Effector memory CD4-positive, alpha-beta T cell (primary cell): ENCODE data around the gene RNF152.

Experiments
- DNase-seq, 3 donors: peaks; one replicate each; pipeline ENCODE4 v3.0.0-alpha.2; 2020
- H3K27ac ChIP-seq: 2 replicates; pipeline ENCODE4 v1.7.0; 2013; ENCODE audit warnings: mild to moderate bottlenecking, low read length, moderate library complexity; ENCODE audit not compliant: insufficient read depth, poor library complexity, severe bottlenecking
- H3K27me3 ChIP-seq: replicated peaks from 2 replicates; pipeline ENCODE4 v1.7.0; 2013; ENCODE audit warnings: mild to moderate bottlenecking, low read length; ENCODE audit not compliant: insufficient read depth, control insufficient read depth, poor library complexity, severe bottlenecking
- H3K36me3 ChIP-seq: 2 replicates; pipeline ENCODE4 v1.7.0; 2013; ENCODE audit warnings: mild to moderate bottlenecking, low read length, moderate library complexity; ENCODE audit not compliant: control insufficient read depth, insufficient read depth
- H3K4me1 ChIP-seq: 2 replicates; pipeline ENCODE4 v1.7.0; 2013; ENCODE audit warnings: low read length, mild to moderate bottlenecking; ENCODE audit not compliant: control insufficient read depth, insufficient read depth, poor library complexity, severe bottlenecking
- H3K4me3 ChIP-seq: 2 replicates; pipeline ENCODE4 v1.7.0; 2013; ENCODE audit warnings: low read length, low read depth, mild to moderate bottlenecking; ENCODE audit not compliant: insufficient read depth, poor library complexity, severe bottlenecking
- H3K9me3 ChIP-seq: 2 replicates; pipeline ENCODE4 v1.7.0; 2013; ENCODE audit warnings: mild to moderate bottlenecking, low read length, moderate library complexity; ENCODE audit not compliant: control insufficient read depth

Gene RNF152

DNA sequence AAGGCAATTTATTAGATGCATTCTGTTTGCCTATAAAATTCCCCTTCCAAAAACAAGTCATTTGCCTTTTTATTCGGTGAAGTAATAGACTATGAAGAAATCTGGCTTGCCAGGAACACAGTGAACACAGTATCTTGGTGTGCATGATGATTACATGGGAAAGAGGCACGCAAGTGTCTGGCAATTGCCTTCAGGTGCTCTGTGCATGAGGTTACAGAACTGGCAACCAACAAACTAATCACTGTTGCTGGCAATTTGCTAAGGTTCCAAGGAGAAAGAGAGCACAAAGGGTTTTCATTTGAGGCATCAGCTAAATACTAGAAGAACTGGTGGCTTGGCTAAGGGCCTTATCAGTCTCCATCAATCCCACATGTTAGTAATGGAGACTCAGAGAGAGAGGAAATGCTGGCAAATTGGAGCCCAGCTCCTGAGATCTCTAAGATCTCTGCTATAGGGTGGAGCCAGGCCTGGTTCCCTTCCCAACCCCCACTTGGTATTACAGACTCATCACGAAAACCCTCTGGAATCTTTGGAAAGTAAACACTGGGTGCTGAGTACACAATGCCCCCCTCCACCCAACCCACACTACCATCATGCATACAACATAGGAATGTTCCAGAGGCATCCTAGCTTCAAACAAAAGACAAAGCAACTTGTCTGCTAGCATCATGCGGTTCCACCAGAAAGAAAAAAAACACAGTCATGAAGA lies 10.4 kb downstream of the RNF152 start:
- H3K27ac ChIP-seq = no peak overlapping the region
- DNase-seq = no peak
- no peaks in the 10 kb centered on the region for H3K9me3 ChIP-seq
- no peak overlapping the region for H3K4me3 ChIP-seq
- H3K27me3 ChIP-seq = no peaks in the 10 kb centered on the region
- H3K4me1 ChIP-seq = no peaks in the 10 kb centered on the region
- H3K36me3 ChIP-seq = no peaks in the 10 kb centered on the region

DNA sequence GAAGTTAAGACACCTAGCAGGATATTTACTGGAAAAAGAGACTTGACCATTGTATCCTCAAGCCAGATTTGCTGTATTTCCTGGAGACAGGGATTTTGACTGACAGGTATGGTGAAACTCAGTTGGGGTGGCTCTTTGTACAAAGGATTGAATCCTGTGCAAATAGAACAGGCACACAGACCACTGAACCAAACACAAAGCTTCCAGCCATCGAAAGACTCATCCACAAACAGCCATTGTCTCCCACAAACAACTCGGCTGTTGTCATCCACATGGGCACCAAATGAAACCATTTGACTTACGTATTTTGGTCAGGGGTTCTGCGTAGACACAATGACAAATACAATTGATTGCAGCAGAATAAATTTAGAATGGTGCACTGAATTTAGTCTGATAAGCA lies 15.9 kb downstream of the RNF152 start:
- Histone ChIP-seq H3K4me1 (no peaks in the 10 kb centered on the region), H3K36me3 (no peaks in the 10 kb centered on the region)

DNA sequence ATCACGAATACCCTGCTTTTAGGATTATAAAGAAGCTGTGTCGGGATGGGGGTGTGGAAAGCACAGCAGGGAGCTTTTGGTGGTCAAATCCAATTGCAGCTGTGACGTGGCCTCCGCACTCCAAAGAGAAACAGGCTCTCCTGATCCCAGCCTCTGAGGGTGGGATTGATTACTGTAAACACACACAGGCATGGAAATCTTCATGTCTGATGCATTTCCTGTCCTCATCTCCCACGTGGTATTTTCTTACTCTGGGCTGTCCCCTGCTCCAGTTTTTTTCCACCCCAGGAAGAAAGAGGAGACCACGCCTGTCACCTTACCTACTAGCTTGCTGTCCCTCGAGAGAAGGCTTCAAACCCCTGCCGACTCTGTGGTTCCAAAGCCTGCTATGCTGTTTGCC lies 22.7 kb downstream of the RNF152 start:
- Histone ChIP-seq H3K27ac (no peak overlapping the region), H3K36me3 (no peaks in the 10 kb centered on the region), H3K27me3 (no peaks in the 10 kb centered on the region)

More for the DNA sequence above, 15.9 kb downstream of the RNF152 start:
- H3K27ac ChIP-seq = no peak overlapping the region
- no peaks in the 10 kb centered on the region for H3K9me3 ChIP-seq
- H3K27me3 ChIP-seq = no peaks in the 10 kb centered on the region
- H3K4me3 ChIP-seq = no peak overlapping the region
- DNase-seq = no peak

DNA sequence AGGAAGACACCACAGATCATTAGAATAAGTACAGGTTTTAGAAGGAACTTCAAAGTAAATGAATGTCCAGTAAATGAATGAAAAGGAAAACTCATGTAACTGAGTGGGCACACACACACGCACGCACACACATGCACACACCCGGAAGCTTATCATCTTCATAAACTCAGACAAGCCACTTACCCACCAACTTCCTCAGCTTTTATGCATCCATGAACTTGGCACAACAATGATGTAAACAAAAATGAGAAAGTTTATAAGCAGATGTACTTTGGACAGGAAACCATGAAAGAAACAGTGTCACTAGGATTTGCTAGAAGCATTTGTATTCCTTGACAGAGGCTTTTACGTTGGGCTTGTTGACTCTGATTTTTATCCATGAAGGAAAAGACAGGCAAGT lies 23.2 kb downstream of the RNF152 start:
- H3K4me1 ChIP-seq = no peaks in the 10 kb centered on the region
- no peaks in the 10 kb centered on the region for H3K9me3 ChIP-seq
- no peak overlapping the region for H3K4me3 ChIP-seq
- no peak for DNase-seq
- no peak overlapping the region for H3K27ac ChIP-seq
- H3K36me3 ChIP-seq = no peaks in the 10 kb centered on the region
- H3K27me3 ChIP-seq = no peaks in the 10 kb centered on the region

More for the DNA sequence above, 22.7 kb downstream of the RNF152 start:
- H3K4me3 ChIP-seq = no peak overlapping the region
- no peaks in the 10 kb centered on the region for H3K9me3 ChIP-seq
- no peaks in the 10 kb centered on the region for H3K4me1 ChIP-seq
- DNase-seq = no peak

DNA sequence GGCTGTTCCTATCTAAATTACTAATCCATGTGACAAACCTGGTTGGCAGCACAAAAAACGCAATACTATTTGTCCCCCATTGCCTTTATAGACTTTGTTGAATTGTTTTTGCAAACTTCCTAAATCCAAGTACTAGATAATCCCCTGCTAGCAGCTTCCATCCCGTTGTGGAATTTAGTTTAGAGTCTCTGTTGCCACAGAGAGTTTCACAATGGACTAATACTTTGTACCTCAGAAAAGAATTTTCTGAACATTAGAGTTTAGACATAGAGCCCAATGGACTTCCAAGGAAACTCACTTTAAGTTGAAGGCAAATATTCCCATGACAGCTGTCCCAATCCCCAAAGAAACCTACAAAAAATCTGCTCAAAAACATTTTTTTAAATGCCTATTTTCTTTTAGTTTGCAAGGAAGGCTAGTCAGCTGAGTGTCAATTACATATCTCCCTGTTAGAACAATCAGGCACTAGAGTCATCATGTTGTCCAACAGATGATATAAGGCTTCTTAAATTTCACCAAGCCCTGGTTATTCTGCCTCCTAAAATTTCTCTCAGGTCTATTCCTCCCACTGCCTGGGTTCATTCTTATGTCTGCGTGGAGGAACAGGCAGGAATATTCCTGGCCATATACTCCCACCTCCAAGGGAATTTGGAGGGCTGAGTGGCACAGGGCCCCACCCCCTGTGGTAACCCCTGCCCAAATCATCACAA lies 27.2 kb downstream of the RNF152 start:
- no peak overlapping the region for H3K27ac ChIP-seq
- no peaks in the 10 kb centered on the region for H3K4me1 ChIP-seq
- no peaks in the 10 kb centered on the region for H3K27me3 ChIP-seq
- no peak for DNase-seq
- H3K36me3 ChIP-seq = no peaks in the 10 kb centered on the region
- H3K9me3 ChIP-seq = no peaks in the 10 kb centered on the region
- no peak overlapping the region for H3K4me3 ChIP-seq

DNA sequence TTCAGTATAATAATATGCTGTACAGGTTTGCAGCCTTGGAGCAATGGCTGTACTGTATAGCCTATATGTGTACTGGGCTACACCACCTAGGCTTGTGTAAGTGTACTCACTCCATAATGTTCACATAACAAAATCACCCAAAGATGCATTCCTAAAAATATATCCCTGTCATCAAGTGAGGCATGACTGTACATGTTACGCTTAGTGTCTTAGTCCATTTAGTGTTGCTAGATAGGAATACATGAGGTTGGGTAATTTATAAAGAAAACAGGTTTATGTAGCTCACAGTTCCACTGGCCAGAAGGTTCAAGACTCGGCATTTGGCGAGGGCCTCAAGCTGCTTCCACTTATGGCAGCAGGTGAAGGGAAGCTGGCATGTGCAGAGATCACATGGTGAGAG lies 31.4 kb downstream of the RNF152 start:
- DNase-seq = no peak
- H3K36me3 ChIP-seq = no peaks in the 10 kb centered on the region
- H3K4me1 ChIP-seq = no peaks in the 10 kb centered on the region
- H3K9me3 ChIP-seq = no peaks in the 10 kb centered on the region
- H3K4me3 ChIP-seq = no peak overlapping the region
- H3K27me3 ChIP-seq = no peaks in the 10 kb centered on the region
- H3K27ac ChIP-seq = no peak overlapping the region

DNA sequence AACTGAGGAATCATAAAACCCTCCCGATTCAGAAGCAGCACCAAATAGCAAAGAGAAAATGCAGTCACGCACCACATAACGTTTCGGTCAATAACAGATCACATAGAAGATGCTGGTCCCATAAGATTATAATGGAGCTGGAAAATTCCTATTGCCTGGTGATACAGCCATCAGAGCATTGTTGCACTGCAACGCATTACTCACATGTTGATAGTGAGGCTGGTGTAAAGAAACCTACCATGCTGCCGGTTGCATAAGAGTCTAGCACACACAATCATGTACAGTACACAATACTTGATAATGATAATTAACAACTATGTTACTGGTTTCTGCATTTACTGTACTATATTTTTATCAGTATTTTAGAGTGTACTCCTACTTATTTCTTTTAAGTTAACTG lies 32.5 kb downstream of the RNF152 start:
- Histone ChIP-seq H3K27me3 (no peaks in the 10 kb centered on the region), H3K4me1 (no peaks in the 10 kb centered on the region), H3K36me3 (no peaks in the 10 kb centered on the region), H3K9me3 (no peaks in the 10 kb centered on the region), H3K4me3 (no peak overlapping the region), H3K27ac (no peak overlapping the region)
- DNase-seq = no peak

DNA sequence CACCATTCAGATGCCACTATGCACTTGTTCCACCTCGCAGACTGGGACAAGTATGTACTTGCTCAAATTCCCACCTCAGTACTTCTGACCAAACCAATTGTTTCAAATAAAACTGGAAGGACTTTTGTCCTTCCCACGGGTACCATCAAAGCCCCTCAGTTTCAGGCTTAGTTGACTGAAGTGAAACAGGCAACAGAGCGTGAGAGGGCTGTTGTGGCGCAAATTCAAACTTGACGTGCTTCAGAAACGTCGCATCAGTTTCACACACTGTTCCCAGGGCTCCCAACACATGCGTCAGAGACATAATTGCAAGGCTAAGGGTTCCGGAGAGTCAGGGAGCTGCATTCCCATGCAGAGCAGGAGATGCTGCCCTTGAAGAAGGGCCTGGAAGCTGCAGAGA lies 33.7 kb downstream of the RNF152 start:
- Histone ChIP-seq H3K4me3 (no peak overlapping the region), H3K27ac (no peak overlapping the region), H3K36me3 (no peaks in the 10 kb centered on the region), H3K9me3 (no peaks in the 10 kb centered on the region), H3K27me3 (no peaks in the 10 kb centered on the region), H3K4me1 (no peaks in the 10 kb centered on the region)
- DNase-seq = no peak

DNA sequence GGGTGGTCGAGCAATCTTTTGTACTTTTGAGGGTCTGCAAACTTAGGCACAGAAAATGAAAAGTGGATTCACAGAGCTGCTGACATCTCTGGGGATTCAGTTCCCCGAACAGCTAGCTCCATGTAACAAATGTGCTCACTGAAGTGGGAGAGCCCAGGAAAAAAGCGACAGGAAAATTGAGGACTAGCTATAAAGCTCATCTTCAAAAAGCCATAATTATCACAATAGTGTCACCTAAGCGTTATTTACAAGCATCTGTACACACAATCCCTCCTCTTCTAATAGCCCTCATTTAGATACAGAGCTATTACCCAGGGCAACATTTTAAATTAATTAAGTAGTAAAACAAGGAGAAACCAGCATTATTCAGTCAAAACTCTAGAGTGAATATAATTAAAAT lies 36.1 kb downstream of the RNF152 start:
- Histone ChIP-seq H3K36me3 (no peaks in the 10 kb centered on the region), H3K9me3 (no peaks in the 10 kb centered on the region), H3K4me3 (no peak overlapping the region), H3K4me1 (no peaks in the 10 kb centered on the region), H3K27ac (no peak overlapping the region), H3K27me3 (no peaks in the 10 kb centered on the region)
- no peak for DNase-seq
